ENCODE measurements around the gene CMYA5.

Gene CMYA5

GRCh38 chr5:79827159-79827629, 137.6 kb downstream of the CMYA5 start:
- H3K27me3 ChIP-seq (ENCODE audit: control insufficient read depth, insufficient read depth, low read length), result no peaks in the 10 kb centered on the region
- H3K9me3 ChIP-seq (replicated peaks; ENCODE audit: low read length), result no peaks in the 10 kb centered on the region
- H3K36me3 ChIP-seq (ENCODE audit: insufficient read depth, low read length), result no peaks in the 10 kb centered on the region
- H3K4me3 ChIP-seq (ENCODE audit: low read length), result no peak overlapping the region
- H3K4me1 ChIP-seq (ENCODE audit: control insufficient read depth, insufficient read depth, low read length), result no peaks in the 10 kb centered on the region
- no peak overlapping the region for H3K9ac ChIP-seq (ENCODE audit: low read depth, low read length)
- H3K4me2 ChIP-seq (ENCODE audit: low read length), result no peak overlapping the region

GRCh38 chr5:79829260-79829659, 139.6 kb downstream of the CMYA5 start:
- H3K4me3 ChIP-seq (ENCODE audit: low read length), result no peak overlapping the region
- no peaks in the 10 kb centered on the region for H3K27me3 ChIP-seq (ENCODE audit: control insufficient read depth, insufficient read depth, low read length)
- H3K9me3 ChIP-seq (replicated peaks; ENCODE audit: low read length), result no peaks in the 10 kb centered on the region
- no peaks in the 10 kb centered on the region for H3K36me3 ChIP-seq (ENCODE audit: insufficient read depth, low read length)
- no peak overlapping the region for H3K9ac ChIP-seq (ENCODE audit: low read depth, low read length)
- H3K4me1 ChIP-seq (ENCODE audit: control insufficient read depth, insufficient read depth, low read length), result no peaks in the 10 kb centered on the region
- no peak overlapping the region for H3K4me2 ChIP-seq (ENCODE audit: low read length)

DNA sequence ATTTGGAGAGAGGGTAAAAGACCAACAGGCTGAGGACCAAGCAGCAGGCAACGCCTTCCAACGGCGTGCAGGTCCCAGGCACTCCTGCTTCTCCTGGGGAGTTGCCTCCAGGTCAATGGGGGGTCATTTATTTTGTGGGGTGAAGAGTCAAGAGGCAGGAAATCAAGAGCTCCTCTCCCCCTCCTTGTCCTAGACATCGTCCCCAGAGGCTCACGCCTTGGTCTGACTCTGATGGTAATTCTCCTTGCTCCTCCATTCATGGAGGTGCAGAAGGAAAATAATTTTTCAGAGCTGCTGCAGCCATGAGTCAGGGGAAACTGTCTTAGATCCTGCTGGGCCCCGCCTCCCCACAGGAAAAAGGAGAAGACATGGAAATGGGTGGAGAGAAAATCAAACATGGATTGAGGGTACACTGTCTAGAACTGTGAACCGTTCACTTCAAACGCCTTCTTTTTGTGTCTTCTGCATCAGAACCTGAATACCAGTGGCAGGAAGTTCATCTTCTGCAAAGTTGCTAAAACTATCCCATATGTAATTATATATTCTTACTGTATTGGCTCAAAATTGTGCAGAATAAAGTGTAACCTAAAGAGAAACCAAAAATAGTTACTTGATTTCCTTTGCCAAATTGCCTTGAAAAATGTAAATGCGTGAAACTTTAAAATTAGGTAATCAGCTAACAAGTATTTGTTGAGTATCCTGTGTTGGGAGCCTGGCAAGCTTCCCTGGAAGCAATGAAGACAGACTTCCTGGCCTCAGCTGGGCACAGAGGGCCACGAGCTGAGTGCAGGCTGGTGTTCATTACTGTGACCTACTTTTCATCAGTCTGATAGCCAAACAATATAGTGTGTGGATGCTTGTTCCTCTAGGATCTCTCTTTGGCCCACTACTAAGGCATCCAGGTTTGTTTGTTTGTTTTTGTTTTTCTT, 142.0 kb downstream of the CMYA5 start:
- Histone ChIP-seq H3K4me2 (ENCODE audit: low read length) (no peak overlapping the region), H3K4me3 (ENCODE audit: low read length) (no peak overlapping the region)

GRCh38 chr5:79832911-79833310, 143.3 kb downstream of the CMYA5 start:
- H3K36me3 ChIP-seq (ENCODE audit: insufficient read depth, low read length), result no peaks in the 10 kb centered on the region
- H3K27me3 ChIP-seq (ENCODE audit: control insufficient read depth, insufficient read depth, low read length), result no peaks in the 10 kb centered on the region
- no peaks in the 10 kb centered on the region for H3K9me3 ChIP-seq (replicated peaks; ENCODE audit: low read length)
- H3K4me2 ChIP-seq (ENCODE audit: low read length), result no peak overlapping the region
- H3K4me3 ChIP-seq (ENCODE audit: low read length), result no peak overlapping the region
- no peak overlapping the region for H3K9ac ChIP-seq (ENCODE audit: low read depth, low read length)
- no peaks in the 10 kb centered on the region for H3K4me1 ChIP-seq (ENCODE audit: control insufficient read depth, insufficient read depth, low read length)

More for the DNA sequence above, 142.0 kb downstream of the CMYA5 start:
- no peaks in the 10 kb centered on the region for H3K36me3 ChIP-seq (ENCODE audit: insufficient read depth, low read length)
- H3K4me1 ChIP-seq (ENCODE audit: control insufficient read depth, insufficient read depth, low read length), result no peaks in the 10 kb centered on the region
- no peaks in the 10 kb centered on the region for H3K9me3 ChIP-seq (replicated peaks; ENCODE audit: low read length)
- H3K27me3 ChIP-seq (ENCODE audit: control insufficient read depth, insufficient read depth, low read length), result no peaks in the 10 kb centered on the region
- no peak overlapping the region for H3K9ac ChIP-seq (ENCODE audit: low read depth, low read length)

DNA sequence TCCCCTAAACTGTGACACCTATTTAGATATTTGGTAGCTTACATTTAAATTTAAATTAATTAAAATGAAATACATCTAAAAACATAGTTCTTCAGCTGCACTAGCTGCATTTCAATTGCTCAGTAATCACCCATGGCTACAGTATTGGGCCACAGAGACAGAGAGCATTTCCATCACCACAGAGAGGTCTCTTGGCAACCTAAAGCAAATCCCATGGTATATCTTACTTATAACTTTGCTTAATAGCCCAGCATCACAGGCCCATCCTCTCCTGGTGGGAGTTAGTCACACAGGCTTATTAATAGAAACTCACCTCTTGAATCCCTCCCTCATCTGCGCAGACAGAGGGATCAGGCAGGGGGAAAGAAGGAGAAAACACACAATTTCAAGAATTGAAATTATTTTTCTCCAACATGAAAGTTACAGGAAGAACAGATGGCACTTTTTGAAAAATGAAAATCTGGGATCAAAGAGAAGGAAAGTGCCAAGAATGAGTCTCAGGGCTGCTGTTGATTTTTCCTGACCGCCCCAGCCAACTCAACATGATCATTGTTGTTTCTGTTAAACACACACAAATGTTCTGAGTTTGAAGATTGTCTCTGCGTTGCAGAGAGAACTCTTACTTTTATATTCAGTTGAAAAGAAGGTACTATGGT, 144.6 kb downstream of the CMYA5 start:
- H3K4me2 ChIP-seq (ENCODE audit: low read length), result no peak overlapping the region
- no peaks in the 10 kb centered on the region for H3K9me3 ChIP-seq (replicated peaks; ENCODE audit: low read length)
- H3K36me3 ChIP-seq (ENCODE audit: insufficient read depth, low read length), result no peaks in the 10 kb centered on the region
- H3K4me1 ChIP-seq (ENCODE audit: control insufficient read depth, insufficient read depth, low read length), result no peaks in the 10 kb centered on the region
- H3K4me3 ChIP-seq (ENCODE audit: low read length), result no peak overlapping the region
- H3K9ac ChIP-seq (ENCODE audit: low read depth, low read length), result no peak overlapping the region
- H3K27me3 ChIP-seq (ENCODE audit: control insufficient read depth, insufficient read depth, low read length), result no peaks in the 10 kb centered on the region

DNA sequence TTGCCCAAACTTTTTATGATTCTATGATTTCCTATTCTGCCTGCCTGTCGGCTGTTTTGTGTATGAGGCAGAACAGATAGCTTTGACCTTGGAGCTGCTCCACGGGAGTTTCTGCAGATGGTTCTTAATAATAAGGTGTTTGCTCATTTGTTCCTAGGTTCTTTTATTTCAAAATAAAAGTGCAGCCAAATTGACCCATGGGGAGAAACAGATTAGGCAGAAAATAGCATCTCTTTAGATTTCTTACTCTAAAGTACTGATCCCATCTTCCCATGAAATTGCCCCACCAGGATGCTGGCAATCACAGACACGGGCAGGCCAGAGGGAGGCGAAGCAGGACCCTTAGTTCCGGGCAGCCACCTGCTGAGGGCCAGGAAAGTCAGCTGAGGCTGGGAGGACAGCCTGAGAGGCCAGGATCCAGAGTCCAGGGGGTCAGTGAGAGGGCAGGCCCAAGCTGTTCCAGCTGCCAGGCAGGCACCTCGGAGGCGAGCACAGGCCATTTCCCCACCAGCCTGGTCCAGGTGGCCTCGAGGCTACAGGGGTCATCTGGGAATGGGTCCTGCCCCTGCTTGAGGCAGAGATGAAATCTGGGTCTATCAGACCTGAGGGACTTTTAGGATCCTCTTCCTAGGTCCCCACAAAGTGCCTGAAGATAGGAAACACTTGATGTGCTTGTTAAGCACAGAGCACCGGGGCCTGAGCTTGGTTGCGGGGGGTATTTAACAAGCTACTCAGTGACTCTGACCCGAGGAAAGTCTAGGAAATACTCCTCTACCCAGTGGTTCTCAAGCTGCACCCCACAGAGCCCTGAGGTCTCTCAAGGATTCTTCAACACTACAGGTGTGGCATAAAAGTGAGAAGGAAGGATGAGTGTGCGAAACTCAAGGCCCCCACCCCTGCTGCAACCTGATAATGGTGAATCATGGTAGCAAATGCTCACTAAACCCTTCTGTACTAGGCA, 145.4 kb downstream of the CMYA5 start:
- H3K4me3 ChIP-seq (ENCODE audit: low read length), result no peak overlapping the region
- no peak overlapping the region for H3K9ac ChIP-seq (ENCODE audit: low read depth, low read length)
- H3K4me1 ChIP-seq (ENCODE audit: control insufficient read depth, insufficient read depth, low read length), result no peaks in the 10 kb centered on the region
- H3K27me3 ChIP-seq (ENCODE audit: control insufficient read depth, insufficient read depth, low read length), result no peaks in the 10 kb centered on the region
- H3K4me2 ChIP-seq (ENCODE audit: low read length), result no peak overlapping the region
- H3K9me3 ChIP-seq (replicated peaks; ENCODE audit: low read length), result no peaks in the 10 kb centered on the region
- H3K36me3 ChIP-seq (ENCODE audit: insufficient read depth, low read length), result no peaks in the 10 kb centered on the region

GRCh38 chr5:79837761-79838551, 148.3 kb downstream of the CMYA5 start:
- Histone ChIP-seq H3K9ac (ENCODE audit: low read depth, low read length) (no peak overlapping the region), H3K27me3 (ENCODE audit: control insufficient read depth, insufficient read depth, low read length) (no peaks in the 10 kb centered on the region), H3K9me3 (replicated peaks; ENCODE audit: low read length) (no peaks in the 10 kb centered on the region), H3K4me2 (ENCODE audit: low read length) (no peak overlapping the region), H3K4me1 (ENCODE audit: control insufficient read depth, insufficient read depth, low read length) (no peaks in the 10 kb centered on the region), H3K4me3 (ENCODE audit: low read length) (no peak overlapping the region), H3K36me3 (ENCODE audit: insufficient read depth, low read length) (no peaks in the 10 kb centered on the region)

GRCh38 chr5:79840084-79840990, 150.7 kb downstream of the CMYA5 start:
- no peaks in the 10 kb centered on the region for H3K36me3 ChIP-seq (ENCODE audit: insufficient read depth, low read length)
- no peaks in the 10 kb centered on the region for H3K9me3 ChIP-seq (replicated peaks; ENCODE audit: low read length)
- no peaks in the 10 kb centered on the region for H3K27me3 ChIP-seq (ENCODE audit: control insufficient read depth, insufficient read depth, low read length)

DNA sequence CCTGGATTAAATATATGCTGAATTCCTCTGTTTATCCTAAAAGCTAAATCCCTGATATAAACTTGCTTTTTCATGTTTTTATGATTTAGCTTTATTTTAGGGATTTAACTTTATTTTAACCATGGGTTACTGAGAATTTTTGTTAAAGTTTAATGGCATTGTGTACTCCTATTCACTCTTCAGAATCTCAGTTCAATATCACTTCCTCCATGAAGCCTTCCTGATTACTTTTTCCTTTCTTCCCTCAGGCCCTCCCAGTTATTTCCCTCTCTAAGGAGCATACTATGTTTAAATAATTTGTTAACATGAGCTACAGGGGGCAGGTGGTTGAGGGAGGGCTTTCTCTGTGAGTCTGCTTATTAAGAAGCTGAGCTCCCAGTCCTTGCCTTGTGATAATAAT, 151.5 kb downstream of the CMYA5 start:
- no peaks in the 10 kb centered on the region for H3K9me3 ChIP-seq (replicated peaks; ENCODE audit: low read length)
- no peaks in the 10 kb centered on the region for H3K27me3 ChIP-seq (ENCODE audit: control insufficient read depth, insufficient read depth, low read length)
- no peak overlapping the region for H3K4me3 ChIP-seq (ENCODE audit: low read length)
- H3K36me3 ChIP-seq (ENCODE audit: insufficient read depth, low read length), result no peaks in the 10 kb centered on the region
- H3K9ac ChIP-seq (ENCODE audit: low read depth, low read length), result no peak overlapping the region
- H3K4me2 ChIP-seq (ENCODE audit: low read length), result no peak overlapping the region
- H3K4me1 ChIP-seq (ENCODE audit: control insufficient read depth, insufficient read depth, low read length), result peaks cover 11% of the 10 kb centered on the region

More at GRCh38 chr5:79840084-79840990, 150.7 kb downstream of the CMYA5 start:
- Histone ChIP-seq H3K4me2 (ENCODE audit: low read length) (no peak overlapping the region), H3K4me3 (ENCODE audit: low read length) (no peak overlapping the region), H3K4me1 (ENCODE audit: control insufficient read depth, insufficient read depth, low read length) (peaks cover 4% of the 10 kb centered on the region), H3K9ac (ENCODE audit: low read depth, low read length) (no peak overlapping the region)

All from skeletal muscle satellite cell (primary cell).